HL-60 (cell line): Measurements from ENCODE around the gene DDX49.

Experiments
- DNase-seq, 2 experiments: peaks; one replicate each; pipeline ENCODE4 v3.0.0-alpha.2; 2010 to 2020; ENCODE audit warnings: low read depth in 1 of 2, low spot score in 1 of 2
- H3K27ac ChIP-seq: fragments of 250-450 bp; sonication (Bioruptor Pico); replicated peaks from 2 replicates; pipeline ENCODE4 v1.5.1; 2020; ENCODE audit warnings: mild to moderate bottlenecking, moderate library complexity
- H3K27me3 ChIP-seq: fragments of 250-450 bp; sonication (Bioruptor Pico); 2 replicates; pipeline ENCODE4 v1.5.1; 2021; ENCODE audit warnings: mild to moderate bottlenecking, moderate library complexity; ENCODE audit not compliant: insufficient read depth, poor library complexity, severe bottlenecking
- H3K4me3 ChIP-seq: replicated peaks from 2 replicates; pipeline ENCODE4 v1.5.1; 2011; ENCODE audit warnings: mild to moderate bottlenecking, control low read depth, low read length; ENCODE audit not compliant: insufficient read depth
- CTCF ChIP-seq: IDR thresholded peaks from one replicate; pipeline ENCODE4 v1.5.1; 2011; ENCODE audit warnings: low read length, control low read depth, inconsistent platforms; ENCODE audit not compliant: insufficient read depth
- GABPA ChIP-seq: IDR thresholded peaks from 2 replicates; pipeline ENCODE4 v1.6.1; 2012; ENCODE audit warnings: low read depth
- POLR2AphosphoS5 ChIP-seq: IDR thresholded peaks from 2 replicates; pipeline ENCODE4 v1.6.1; 2012; ENCODE audit warnings: low read depth
- REST ChIP-seq: IDR thresholded peaks from 2 replicates; pipeline ENCODE4 v1.6.1; 2012; ENCODE audit warnings: low read depth; ENCODE audit not compliant: insufficient replicate concordance
- SPI1 ChIP-seq: IDR thresholded peaks from 2 replicates; pipeline ENCODE4 v1.6.1; 2012; ENCODE audit warnings: low read depth, mild to moderate bottlenecking, borderline replicate concordance

Gene DDX49

GRCh38 chr19:18905513-18906236 is 13.8 kb upstream of the DDX49 start:
- TF ChIP-seq POLR2AphosphoS5 (0 out of 2 replicates have a peak, but pooled peaks have one; percentile 21), REST (no peak), CTCF (no peak)
- DNase-seq: no peak
- no peaks in the 10 kb centered on the region for H3K27me3 ChIP-seq
- H3K4me3 ChIP-seq: no peak overlapping the region
- no peak overlapping the region for H3K27ac ChIP-seq

GRCh38 chr19:18906605-18907519 is 12.7 kb upstream of the DDX49 start:
- no peak overlapping the region for H3K4me3 ChIP-seq
- TF ChIP-seq GABPA: no peak
- TF ChIP-seq CTCF: no peak
- no peak for TF ChIP-seq REST
- TF ChIP-seq POLR2AphosphoS5: no peak; the same call in 1 of the 2 replicates
- DNase-seq: no peak
- no peak overlapping the region for H3K27ac ChIP-seq
- no peaks in the 10 kb centered on the region for H3K27me3 ChIP-seq

- Histone ChIP-seq H3K27me3 (no peaks in the 10 kb centered on the region), H3K27ac (no peak overlapping the region), H3K4me3 (no peak overlapping the region)
- DNase-seq: no peak
- no peak for TF ChIP-seq POLR2AphosphoS5
- no peak for TF ChIP-seq SPI1
- TF ChIP-seq GABPA: no peak
- TF ChIP-seq CTCF: no peak
- TF ChIP-seq REST: no peak
Observed at GRCh38 chr19:18908917-18909619, 10.4 kb upstream of the DDX49 start.
